HG02973 (cell line): ENCODE data around the gene ALDOB.

Experiments
- ATAC-seq: cut with Tn5 transposase; IDR thresholded peaks from one replicate; pipeline ENCODE4 v1.9.1; 2021; ENCODE audit warnings: moderate library complexity; ENCODE audit not compliant: unreplicated experiment

The ALDOB gene

GRCh38 chr9:101427957-101428655, 7.5 kb downstream of the ALDOB start:
- no peak for ATAC-seq

GRCh38 chr9:101427358-101427757, 8.2 kb downstream of the ALDOB start:
- ATAC-seq, result no peak

GRCh38 chr9:101421653-101422065, 13.9 kb downstream of the ALDOB start:
- ATAC-seq, result no peak

- ATAC-seq, result no peak
Measured at GRCh38 chr9:101419863-101420262, 15.7 kb downstream of the ALDOB start.

- ATAC-seq, result no peak
Measured at GRCh38 chr9:101418518-101419430, 16.8 kb downstream of the ALDOB start.

GRCh38 chr9:101417977-101418376, 17.6 kb downstream of the ALDOB start:
- ATAC-seq, result no peak

- no peak for ATAC-seq
Measured at GRCh38 chr9:101417389-101417788, 18.2 kb downstream of the ALDOB start.

GRCh38 chr9:101415578-101415977, 20.0 kb downstream of the ALDOB start:
- ATAC-seq, result no peak

GRCh38 chr9:101414839-101415238, 20.7 kb downstream of the ALDOB start:
- no peak for ATAC-seq

- no peak for ATAC-seq
Measured at GRCh38 chr9:101409079-101409477, 26.5 kb downstream of the ALDOB start.

- no peak for ATAC-seq
Measured at GRCh38 chr9:101408374-101409078, 27.0 kb downstream of the ALDOB start.

- no peak for ATAC-seq
Measured at GRCh38 chr9:101403516-101404285, 31.9 kb downstream of the ALDOB start.

GRCh38 chr9:101400120-101400519, 35.5 kb downstream of the ALDOB start:
- ATAC-seq, result no peak

GRCh38 chr9:101399643-101399970, 36.0 kb downstream of the ALDOB start:
- no peak for ATAC-seq

- ATAC-seq, result no peak
Measured at GRCh38 chr9:101398930-101399642, 36.5 kb downstream of the ALDOB start.

GRCh38 chr9:101398068-101398929, 37.3 kb downstream of the ALDOB start, which contains the start of the genes MRPL50 and ZNF189:
Gene MRPL50, minus strand, starts transcription at chr9:101398618. Its CDS starts 26 bp downstream, at chr9:101398592.
Gene ZNF189, plus strand, starts transcription at chr9:101398851. Its CDS starts 306 bp downstream, at chr9:101399157.
- ATAC-seq, result peak; percentile 99

GRCh38 chr9:101397746-101398067, 37.9 kb downstream of the ALDOB start:
- ATAC-seq, result no peak

- ATAC-seq, result no peak
Measured at GRCh38 chr9:101394687-101395086, 40.9 kb downstream of the ALDOB start.

- no peak for ATAC-seq
Measured at GRCh38 chr9:101393135-101393534, 42.4 kb downstream of the ALDOB start.
